HCT116 (cell line): Measurements from ENCODE around the gene CIB1. TPM values are rescaled to one million over a fixed set of nuclear protein-coding genes. Genes with fewer than 3 reads are reported as not detected.

ENCODE experiments used
- ATAC-seq: fragments of 200-7000 bp; cut with Tn5 transposase; 2 replicates; pipeline ENCODE4 v1.9.1; 2020; ENCODE audit warnings: mild to moderate bottlenecking, moderate library complexity
- BruUV-seq: library from RNA; stranded (reverse); fragments of 400-500 nt; replicated peaks from 2 replicates; lab custom pipeline; 2021; lab: Mats Ljungman, UMichigan
- CTCF ChIA-PET: fragments of 300-600 bp; sonication (Branson Sonifier 250); formaldehyde crosslinking; loops from one replicate; lab custom pipeline; 2021; ENCODE audit warnings: antibody characterized with exemption; lab: Charles Lee
- POLR2A ChIA-PET: fragments of 300-600, 350-600 bp; sonication (Branson Sonifier 250); formaldehyde crosslinking; loops from one replicate; lab custom pipeline; 2021; ENCODE audit warnings: antibody characterized with exemption; lab: Charles Lee
- RAD21 ChIA-PET, 2 experiments: fragments of 300-600 bp; sonication (Branson Sonifier 250); formaldehyde crosslinking; loops; one replicate each; lab custom pipeline; 2023; ENCODE audit warnings: low total read pairs in 2 of 2; ENCODE audit not compliant: uncharacterized antibody in 2 of 2, unreplicated experiment in 2 of 2, low non-redundant PET in 1 of 2; lab: Charles Lee
- DNase-seq: peaks from one replicate; pipeline ENCODE4 v3.0.0-alpha.2; 2010; ENCODE audit warnings: low read depth, low spot score
- H2AFZ ChIP-seq: fragments of 200-600 bp; shearing (Covaris generic), sonication (generic); 2 replicates; pipeline ENCODE4 v1.6.1; 2017; ENCODE audit warnings: low read depth, mixed run types, mixed read lengths, antibody characterized with exemption, low read length; ENCODE audit not compliant: poor library complexity, severe bottlenecking
- H3K27ac ChIP-seq: 2 replicates; pipeline ENCODE4 v1.5.1; 2012; ENCODE audit warnings: low read depth, low read length
- H3K27me3 ChIP-seq: fragments of 200-600 bp; sonication (generic); 2 replicates; pipeline ENCODE4 v1.6.1; 2016; ENCODE audit warnings: mixed run types, low read length, mixed read lengths; ENCODE audit not compliant: insufficient read depth
- H3K36me3 ChIP-seq, 2 experiments: fragments of 200-500 bp in 1 of 2; fragments of 200-600 bp in 1 of 2; sonication (Bioruptor generic) in 1 of 2; sonication (generic) in 1 of 2; 2 replicates each; pipeline versions ENCODE4 v1.5.1 to v1.6.1; 2014 to 2016; ENCODE audit warnings: low read length in 2 of 2, inconsistent platforms in 1 of 2, mixed read lengths in 1 of 2, mixed run types in 1 of 2; ENCODE audit not compliant: insufficient read depth in 2 of 2, control insufficient read depth in 1 of 2
- H3K4me1 ChIP-seq, 2 experiments: fragments of 200-600 bp in 1 of 2; sonication (generic) in 1 of 2; 2 replicates each; pipeline versions ENCODE4 v1.5.1 to v1.6.1; 2012 to 2017; ENCODE audit warnings: low read length in 2 of 2, inconsistent platforms in 1 of 2, mild to moderate bottlenecking in 1 of 2, mixed read lengths in 1 of 2, mixed run types in 1 of 2, moderate library complexity in 1 of 2; ENCODE audit not compliant: insufficient read depth in 2 of 2, control insufficient read depth in 1 of 2
- H3K4me2 ChIP-seq: fragments of 200-600 bp; sonication (generic); 2 replicates; pipeline ENCODE4 v1.6.1; 2017; ENCODE audit warnings: mixed run types, low read length, mixed read lengths
- H3K4me3 ChIP-seq, 2 experiments: fragments of 200-600 bp in 1 of 2; sonication (generic) in 1 of 2; replicated peaks in 1 of 2; 2 replicates each; pipeline ENCODE4 v1.5.1; 2011 to 2016; ENCODE audit warnings: low read length in 2 of 2, control low read depth in 1 of 2, low read depth in 1 of 2, mild to moderate bottlenecking in 1 of 2, mixed read lengths in 1 of 2, mixed run types in 1 of 2
- H3K79me2 ChIP-seq: fragments of 200-600 bp; sonication (generic); 2 replicates; pipeline ENCODE4 v1.6.1; 2017; ENCODE audit warnings: mild to moderate bottlenecking, mixed run types, low read length, moderate library complexity, mixed read lengths; ENCODE audit not compliant: insufficient read depth
- H3K9ac ChIP-seq: fragments of 200-600 bp; sonication (generic); 2 replicates; pipeline ENCODE4 v1.6.1; 2016; ENCODE audit warnings: low read length, mixed read lengths
- H3K9me2 ChIP-seq: fragments of 200-600 bp; sonication (generic), shearing (Covaris generic); 2 replicates; pipeline ENCODE4 v1.6.1; 2017; ENCODE audit warnings: mixed run types, mild to moderate bottlenecking, moderate library complexity; ENCODE audit not compliant: insufficient read depth
- H3K9me3 ChIP-seq, 2 experiments: fragments of 200-500 bp in 1 of 2; fragments of 200-600 bp in 1 of 2; sonication (Bioruptor generic) in 1 of 2; sonication (generic) in 1 of 2; 2 replicates each; pipeline ENCODE4 v1.6.1; 2014 to 2017; ENCODE audit warnings: low read length in 2 of 2, mixed read lengths in 2 of 2, inconsistent platforms in 1 of 2, low read depth in 1 of 2, mild to moderate bottlenecking in 1 of 2, mixed run types in 1 of 2, moderate library complexity in 1 of 2; ENCODE audit not compliant: control insufficient read depth in 1 of 2, insufficient read depth in 1 of 2
- H4K20me1 ChIP-seq: fragments of 200-600 bp; sonication (generic), shearing (Covaris generic); 2 replicates; pipeline ENCODE4 v1.6.1; 2017; ENCODE audit warnings: mixed run types, mild to moderate bottlenecking, moderate library complexity; ENCODE audit not compliant: insufficient read depth
- ATF3 ChIP-seq: IDR thresholded peaks from 2 replicates; pipeline ENCODE4 v1.6.1; 2012
- CBX3 ChIP-seq: IDR thresholded peaks from 2 replicates; pipeline ENCODE4 v1.6.1; 2012; ENCODE audit warnings: low read depth
- CTCF ChIP-seq, 3 experiments: fragments of 200-600 bp in 1 of 3; sonication (generic) in 1 of 3; IDR thresholded peaks in 2 of 3; conservative IDR thresholded peaks in 1 of 3; 2 replicates each; pipeline ENCODE4 v1.5.1; 2012 to 2017; ENCODE audit warnings: low read depth in 2 of 3, low read length in 2 of 3, antibody characterized with exemption in 1 of 3, borderline replicate concordance in 1 of 3, control low read depth in 1 of 3, mild to moderate bottlenecking in 1 of 3, mixed read lengths in 1 of 3, mixed run types in 1 of 3, moderate library complexity in 1 of 3; ENCODE audit not compliant: insufficient read depth in 1 of 3
- EGR1 ChIP-seq: IDR thresholded peaks from 2 replicates; pipeline ENCODE4 v1.6.1; 2012; ENCODE audit warnings: low read depth
- ELF1 ChIP-seq: IDR thresholded peaks from 2 replicates; pipeline ENCODE4 v1.6.1; 2012; ENCODE audit warnings: low read depth, borderline replicate concordance
- EZH2 ChIP-seq: fragments of 200-600 bp; sonication (generic); IDR thresholded peaks from 2 replicates; pipeline ENCODE4 v1.6.1; 2017; ENCODE audit warnings: antibody characterized with exemption, mixed run types
- EZH2phosphoT487 ChIP-seq: fragments of 200-600 bp; IDR thresholded peaks from 2 replicates; pipeline ENCODE4 v1.6.1; 2018; ENCODE audit warnings: antibody characterized with exemption, borderline replicate concordance
- FOSL1 ChIP-seq: IDR thresholded peaks from 2 replicates; pipeline ENCODE4 v1.6.1; 2012; ENCODE audit warnings: low read depth
- JUND ChIP-seq: IDR thresholded peaks from 2 replicates; pipeline ENCODE4 v1.6.1; 2012
- MAX ChIP-seq: IDR thresholded peaks from 2 replicates; pipeline ENCODE4 v1.6.1; 2012
- POLR2AphosphoS5 ChIP-seq: IDR thresholded peaks from 2 replicates; pipeline ENCODE4 v1.6.1; 2011; ENCODE audit warnings: mild to moderate bottlenecking, low read depth, low read length, moderate library complexity
- REST ChIP-seq: IDR thresholded peaks from 2 replicates; pipeline ENCODE4 v1.6.1; 2012; ENCODE audit warnings: low read depth
- SIN3A ChIP-seq: IDR thresholded peaks from 2 replicates; pipeline ENCODE4 v1.6.1; 2012; ENCODE audit warnings: low read depth
- SP1 ChIP-seq: IDR thresholded peaks from 2 replicates; pipeline ENCODE4 v1.6.1; 2012; ENCODE audit warnings: low read depth
- SRF ChIP-seq: IDR thresholded peaks from 2 replicates; pipeline ENCODE4 v1.6.1; 2012; ENCODE audit warnings: low read depth
- TCF7L2 ChIP-seq: IDR thresholded peaks from 2 replicates; pipeline ENCODE4 v1.7.0; 2011; ENCODE audit warnings: borderline replicate concordance, inconsistent platforms; ENCODE audit not compliant: insufficient read depth, insufficient read length; ENCODE audit errors: extremely low read depth
- ZNF274 ChIP-seq: fragments of 200-500 bp; sonication (Bioruptor generic); IDR thresholded peaks from 2 replicates; pipeline ENCODE4 v1.6.1; 2014; ENCODE audit warnings: mild to moderate bottlenecking, low read depth, low read length, inconsistent platforms
- intact Hi-C: fragments of 100-400 bp; cut with micrococcal nuclease; formaldehyde crosslinking; loops from 2 replicates; pipeline ENCODE4 v1.10.0; 2022
- total RNA-seq: library from RNA; stranded (reverse); gene quantifications from one replicate; pipeline ENCODE4 v1.2.1, GENCODE V29; 2021; ENCODE audit not compliant: unreplicated experiment

The CIB1 gene
- total RNA-seq, 1 experiment from 2014 or later, result 92.7 TPM

GRCh38 chr15:90227816-90228772 is 5.6 kb downstream of the CIB1 start:
- no peak for ATAC-seq
- POLR2A ChIA-PET, result no interaction called here
- H3K36me3 ChIP-seq, result peaks cover 43 to 63% of the 10 kb centered on the region in 2 experiments

More at GRCh38 chr15:90227816-90228772, 5.6 kb downstream of the CIB1 start:
- ChIA-PET CTCF (interaction anchor here (1.5 kb wide), 1 partner anchor 705 kb away, joined by 3 read pairs; no protein-coding TSS in a partner anchor), RAD21 (no interaction called here)
- TF ChIP-seq FOSL1 (no peak), TCF7L2 (no peak), EZH2phosphoT487 (no peak), MAX (no peak), JUND (no peak), ZNF274 (no peak), EGR1 (no peak), CBX3 (no peak), REST (no peak), POLR2AphosphoS5 (no peak), SRF (no peak), SP1 (no peak), CTCF (IDR thresholded peaks at IDR 0.05 in 2 of 3, conservative IDR thresholded peaks at IDR 0.05 in 1 of 3; ENCODE audit: borderline replicate concordance in 1 of 3, insufficient read depth in 1 of 3, low read depth in 2 of 3, low read length in 2 of 3) (no peak), ELF1 (no peak), SIN3A (no peak), EZH2 (no peak), ATF3 (no peak)
- no peaks in the 10 kb centered on the region for H4K20me1 ChIP-seq
- H3K4me3 ChIP-seq, result no peak overlapping the region
- H3K9ac ChIP-seq, result no peak overlapping the region
- H3K4me1 ChIP-seq, result peaks cover 4 to 15% of the 10 kb centered on the region in 2 experiments; a peak in 3 of 4 replicates
- no peak for DNase-seq
- H3K79me2 ChIP-seq, result peaks cover 10% of the 10 kb centered on the region
- H3K27ac ChIP-seq, result no peak overlapping the region
- intact Hi-C loops, result no loop called here
- H3K9me3 ChIP-seq, result no peaks in the 10 kb centered on the region
- H2AFZ ChIP-seq, result no peak overlapping the region
- no peaks in the 10 kb centered on the region for H3K9me2 ChIP-seq
- BruUV-seq, result no TSS peak
- H3K4me2 ChIP-seq, result no peak overlapping the region
- no peaks in the 10 kb centered on the region for H3K27me3 ChIP-seq
